GM12865 (cell line): ENCODE measurements around the gene DROSHA.

Source experiments
- DNase-seq: peaks from one replicate; pipeline ENCODE4 v3.0.0; 2010; ENCODE audit warnings: low read depth
- H3K4me3 ChIP-seq: 2 replicates; pipeline ENCODE4 v1.5.1; 2011; ENCODE audit warnings: mild to moderate bottlenecking, low read depth, low read length, control low read depth
- CTCF ChIP-seq: IDR thresholded peaks from 2 replicates; pipeline ENCODE4 v1.5.1; 2011; ENCODE audit warnings: low read length, control low read depth, low read depth, inconsistent platforms; ENCODE audit not compliant: insufficient read depth; ENCODE audit errors: missing control alignments

DROSHA gene

GRCh38 chr5:31380049-31380448 lies 151.8 kb downstream of the DROSHA start:
- no peak for TF ChIP-seq CTCF
- no peak for DNase-seq
- H3K4me3 ChIP-seq: no peak overlapping the region

- no peak for TF ChIP-seq CTCF
- no peak overlapping the region for H3K4me3 ChIP-seq
- DNase-seq: no peak
These were observed 153.1 kb downstream of the DROSHA start for GRCh38 chr5:31378838-31379237.

- no peak for DNase-seq
- no peak for TF ChIP-seq CTCF
These were observed 153.8 kb downstream of the DROSHA start for GRCh38 chr5:31378136-31378535.

GRCh38 chr5:31377274-31377946 lies 154.5 kb downstream of the DROSHA start:
- TF ChIP-seq CTCF: no peak
- no peak for DNase-seq

More at GRCh38 chr5:31378136-31378535, 153.8 kb downstream of the DROSHA start:
- H3K4me3 ChIP-seq: no peak overlapping the region

GRCh38 chr5:31375999-31376720 lies 155.7 kb downstream of the DROSHA start:
- no peak for TF ChIP-seq CTCF
- no peak for DNase-seq

More at GRCh38 chr5:31377274-31377946, 154.5 kb downstream of the DROSHA start:
- H3K4me3 ChIP-seq: no peak overlapping the region

GRCh38 chr5:31372124-31372523 lies 159.8 kb downstream of the DROSHA start:
- TF ChIP-seq CTCF: no peak
- no peak overlapping the region for H3K4me3 ChIP-seq
- DNase-seq: no peak

More at GRCh38 chr5:31375999-31376720, 155.7 kb downstream of the DROSHA start:
- H3K4me3 ChIP-seq: no peak overlapping the region
